Stimulated activated memory B cell treated with anti-CD40 and anti-IgM and Interleukin-4, amounts not matched to agents 10 μg/mL and 1 μg/mL and 100 μg/mL, for 72 hours (primary cell): Measurements from ENCODE around the gene ALG12.

Source experiments
- ATAC-seq: fragments of 150-1000 bp; cut with Tn5 transposase; 2 replicates; pipeline ENCODE4 v1.10.0; 2021
- H3K27ac Mint-ChIP-seq: one replicate; pipeline ENCODE4 v1.8.0; 2022; ENCODE audit warnings: mild to moderate bottlenecking, mixed read lengths
- H3K27me3 Mint-ChIP-seq: one replicate; pipeline ENCODE4 v1.8.0; 2022; ENCODE audit warnings: mixed read lengths
- H3K36me3 Mint-ChIP-seq: one replicate; pipeline ENCODE4 v1.8.0; 2022; ENCODE audit warnings: mixed read lengths
- H3K4me1 Mint-ChIP-seq: one replicate; pipeline ENCODE4 v1.8.0; 2022; ENCODE audit warnings: mixed read lengths
- H3K4me3 Mint-ChIP-seq: one replicate; pipeline ENCODE4 v1.8.0; 2022; ENCODE audit warnings: mild to moderate bottlenecking, moderate library complexity, mixed read lengths
- H3K9me3 Mint-ChIP-seq: one replicate; pipeline ENCODE4 v1.8.0; 2022; ENCODE audit warnings: mixed read lengths

ALG12 gene

DNA sequence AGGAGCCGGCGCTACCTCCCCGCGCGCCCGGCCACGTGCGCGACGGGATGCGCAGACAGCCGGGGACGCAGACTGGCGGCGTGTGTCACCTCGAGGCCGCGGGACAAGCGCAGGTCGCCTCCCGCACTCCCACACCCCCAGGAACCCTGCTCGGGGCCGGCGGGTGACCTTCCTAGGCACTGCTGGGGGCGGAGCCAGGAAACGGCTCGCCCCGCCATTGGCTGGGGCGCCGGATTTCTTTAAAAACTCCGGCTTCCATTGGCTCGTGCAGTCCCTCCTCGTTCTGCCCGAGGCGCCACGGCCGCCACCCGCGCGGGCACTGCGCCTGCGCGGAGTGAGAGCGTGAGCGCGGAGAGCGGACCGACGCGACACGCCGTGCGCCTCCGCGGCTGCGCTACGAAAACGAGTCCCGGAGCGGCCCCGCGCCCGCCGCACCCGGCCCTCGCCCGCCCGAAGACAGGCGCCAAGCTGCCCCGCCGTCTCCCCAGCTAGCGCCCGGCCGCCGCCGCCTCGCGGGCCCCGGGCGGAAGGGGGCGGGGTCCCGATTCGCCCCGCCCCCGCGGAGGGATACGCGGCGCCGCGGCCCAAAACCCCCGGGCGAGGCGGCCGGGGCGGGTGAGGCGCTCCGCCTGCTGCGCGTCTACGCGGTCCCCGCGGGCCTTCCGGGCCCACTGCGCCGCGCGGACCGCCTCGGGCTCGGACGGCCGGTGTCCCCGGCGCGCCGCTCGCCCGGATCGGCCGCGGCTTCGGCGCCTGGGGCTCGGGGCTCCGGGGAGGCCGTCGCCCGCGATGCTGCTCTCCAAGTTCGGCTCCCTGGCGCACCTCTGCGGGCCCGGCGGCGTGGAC is 42.1 kb upstream of the ALG12 start, which contains the start of gene PIM3:
Gene PIM3, plus strand, starts transcription at position 614 of the 846 bp plus-strand sequence. Its CDS starts 176 bp downstream, at position 790.
- ATAC-seq = peak; percentile 90
- no peaks in the 10 kb centered on the region for H3K9me3 Mint-ChIP-seq
- H3K36me3 Mint-ChIP-seq = peaks cover 26% of the 10 kb centered on the region
- peaks cover 39% of the 10 kb centered on the region for H3K4me1 Mint-ChIP-seq
- H3K27ac Mint-ChIP-seq = peak within 1 kb of the TSS; percentile 92
- H3K27me3 Mint-ChIP-seq = no peaks in the 10 kb centered on the region
- H3K4me3 Mint-ChIP-seq = peak within 1 kb of the TSS; percentile 85

DNA sequence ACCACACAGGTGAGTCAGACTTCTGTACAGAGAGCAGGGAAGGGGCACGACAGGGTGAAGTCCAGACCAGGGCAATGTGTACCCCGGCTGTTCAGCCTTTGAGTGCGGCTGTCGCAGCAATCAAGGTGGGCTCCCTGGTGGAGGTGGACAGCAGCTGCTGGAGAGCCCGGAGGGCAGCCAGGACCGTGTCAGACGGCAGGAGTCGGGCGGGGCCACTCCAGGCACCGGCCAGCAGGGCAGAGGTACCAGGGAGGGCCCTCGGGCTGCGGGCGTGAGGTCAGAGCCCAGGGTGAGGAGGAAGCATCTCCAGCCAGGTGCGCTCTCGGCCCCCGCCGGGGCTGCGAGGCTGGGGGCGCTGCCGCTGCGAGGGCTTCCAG is 41.5 kb upstream of the ALG12 start:
- ATAC-seq = peak; percentile 22
- H3K4me1 Mint-ChIP-seq = peaks cover 33% of the 10 kb centered on the region
- H3K27me3 Mint-ChIP-seq = no peaks in the 10 kb centered on the region
- peak overlapping the region; percentile 77 for H3K4me3 Mint-ChIP-seq
- peak overlapping the region; percentile 88 for H3K27ac Mint-ChIP-seq
- no peaks in the 10 kb centered on the region for H3K9me3 Mint-ChIP-seq
- peaks cover 26% of the 10 kb centered on the region for H3K36me3 Mint-ChIP-seq

DNA sequence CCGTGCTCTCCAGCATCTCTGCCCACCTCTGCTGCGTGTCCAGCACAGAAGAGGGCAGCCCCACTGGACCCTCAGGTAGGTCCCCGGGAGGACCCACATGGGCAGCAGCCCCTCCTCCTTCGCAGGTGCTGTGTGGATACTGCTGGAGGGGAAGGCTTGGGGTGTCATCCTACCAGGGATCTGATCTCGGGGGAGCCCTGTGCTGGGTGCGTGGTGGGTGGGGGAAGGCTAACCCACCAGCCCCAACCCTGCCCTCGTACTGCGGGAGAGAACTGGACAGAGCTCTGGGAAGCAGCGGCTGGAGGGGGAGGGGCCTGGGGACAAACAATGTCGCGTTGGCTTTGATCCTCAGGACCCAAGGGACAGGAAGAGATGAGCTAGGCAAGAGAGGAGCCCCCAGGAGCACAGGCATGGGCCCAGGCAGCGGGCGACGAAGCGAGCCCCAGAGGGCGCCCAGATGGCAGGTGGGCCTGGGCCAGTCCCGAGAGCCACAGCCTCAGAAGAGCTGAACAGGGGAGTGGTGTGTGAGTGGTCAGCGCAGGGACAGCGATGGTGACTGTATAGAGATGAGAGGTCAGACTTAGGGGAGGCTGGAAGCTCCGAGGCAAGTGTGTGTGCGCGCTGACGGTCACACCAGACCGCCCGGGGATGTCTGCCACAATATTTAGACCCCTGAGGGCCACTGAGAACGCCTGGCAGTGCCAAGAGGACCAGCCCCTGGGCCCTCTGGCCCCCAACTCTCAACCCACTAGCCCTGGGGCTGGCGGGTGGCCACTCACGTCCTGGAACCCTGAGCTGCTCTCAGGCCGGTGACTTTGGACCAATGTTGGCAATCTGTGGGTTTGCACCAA is 40.9 kb upstream of the ALG12 start:
- no peak for ATAC-seq
- H3K4me1 Mint-ChIP-seq = peaks cover 27% of the 10 kb centered on the region
- H3K36me3 Mint-ChIP-seq = peaks cover 25% of the 10 kb centered on the region

GRCh38 chr22:49958366-49958921 is 40.2 kb upstream of the ALG12 start:
- H3K27me3 Mint-ChIP-seq = no peaks in the 10 kb centered on the region
- no peaks in the 10 kb centered on the region for H3K9me3 Mint-ChIP-seq
- H3K4me1 Mint-ChIP-seq = peaks cover 23% of the 10 kb centered on the region
- ATAC-seq = no peak
- peaks cover 18% of the 10 kb centered on the region for H3K36me3 Mint-ChIP-seq
- H3K27ac Mint-ChIP-seq = peak overlapping the region; percentile 88
- H3K4me3 Mint-ChIP-seq = peak overlapping the region; percentile 77

More for the DNA sequence above, 40.9 kb upstream of the ALG12 start:
- H3K4me3 Mint-ChIP-seq = peak overlapping the region; percentile 77
- H3K27me3 Mint-ChIP-seq = no peaks in the 10 kb centered on the region
- H3K27ac Mint-ChIP-seq = peak overlapping the region; percentile 88
- no peaks in the 10 kb centered on the region for H3K9me3 Mint-ChIP-seq

DNA sequence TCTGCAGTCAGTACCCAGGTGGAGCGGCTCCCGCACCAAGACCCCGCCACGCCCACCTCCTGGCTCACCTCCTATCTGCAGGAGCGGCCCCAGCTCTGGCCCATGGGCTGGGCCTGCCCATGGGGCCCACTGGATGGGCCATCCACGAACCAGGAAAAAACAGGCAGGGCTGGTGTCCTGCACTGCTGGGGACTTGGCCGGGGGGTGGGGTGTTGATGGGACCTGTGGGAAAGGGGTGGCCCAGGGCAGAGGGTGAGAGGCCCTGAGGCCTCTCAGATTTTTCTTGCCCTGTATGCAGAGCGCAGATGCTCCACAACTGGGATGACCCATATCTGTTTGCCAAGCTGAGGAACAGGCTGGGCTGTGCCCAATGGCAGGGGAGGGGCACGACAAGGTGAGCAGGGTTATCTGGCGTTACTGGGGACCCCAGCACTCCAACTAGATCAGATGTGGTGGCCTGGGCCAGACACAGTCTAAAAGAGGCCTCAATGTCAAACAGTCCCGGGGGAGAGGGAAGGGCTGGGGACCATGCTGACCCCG is 39.7 kb upstream of the ALG12 start:
- no peaks in the 10 kb centered on the region for H3K9me3 Mint-ChIP-seq
- H3K4me1 Mint-ChIP-seq = peaks cover 21% of the 10 kb centered on the region
- H3K27ac Mint-ChIP-seq = no peak overlapping the region
- no peak for ATAC-seq
- H3K4me3 Mint-ChIP-seq = peak overlapping the region; percentile 22
- peaks cover 12% of the 10 kb centered on the region for H3K36me3 Mint-ChIP-seq
- no peaks in the 10 kb centered on the region for H3K27me3 Mint-ChIP-seq

DNA sequence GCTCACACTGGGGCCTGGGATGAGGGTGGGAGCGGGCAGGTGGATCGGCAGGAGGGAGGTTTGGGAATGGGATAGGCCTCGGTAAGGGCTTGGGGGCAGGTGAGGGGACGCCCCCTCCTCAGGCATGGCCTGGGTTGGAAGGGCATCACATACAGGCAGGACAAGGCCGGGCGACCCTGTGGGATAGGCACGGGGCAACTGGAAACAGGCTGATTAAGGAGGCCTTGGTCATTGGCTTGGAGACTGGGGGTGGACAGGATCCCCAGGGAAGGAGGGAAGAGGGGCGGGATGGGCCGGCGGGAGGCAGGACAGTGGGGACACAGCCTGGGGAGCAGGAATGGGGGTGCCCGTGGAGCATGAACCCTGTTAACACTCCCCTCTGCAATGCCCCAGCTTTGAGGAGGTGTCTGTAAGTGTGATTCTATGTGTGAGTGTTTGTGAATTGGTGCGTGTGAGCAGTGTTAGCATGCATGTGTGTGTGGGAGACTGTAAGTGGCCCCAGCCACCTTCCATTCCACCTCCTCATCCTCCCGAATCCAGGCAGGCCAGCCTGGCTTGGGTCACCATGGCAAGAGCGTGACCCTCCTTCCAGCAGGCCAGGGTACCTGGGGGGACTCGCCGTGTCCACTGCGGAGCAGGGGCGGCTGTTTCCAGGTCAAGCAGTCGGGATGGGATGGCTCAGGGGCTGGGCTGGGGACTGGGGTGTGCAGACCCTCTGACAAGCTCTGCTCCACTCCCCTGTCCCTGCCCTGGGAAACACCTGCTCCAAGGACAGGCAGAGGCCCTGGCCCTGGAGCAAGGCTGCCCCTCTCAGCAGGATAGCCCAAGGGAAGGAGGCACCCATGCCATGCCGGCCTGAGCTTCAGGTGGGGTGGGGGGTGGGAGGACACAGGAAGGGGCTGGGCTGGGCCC is 38.9 kb upstream of the ALG12 start:
- no peaks in the 10 kb centered on the region for H3K9me3 Mint-ChIP-seq
- no peak overlapping the region for H3K27ac Mint-ChIP-seq
- no peak for ATAC-seq
- H3K4me3 Mint-ChIP-seq = no peak overlapping the region
- H3K4me1 Mint-ChIP-seq = peaks cover 22% of the 10 kb centered on the region
- H3K36me3 Mint-ChIP-seq = peaks cover 7% of the 10 kb centered on the region
- H3K27me3 Mint-ChIP-seq = no peaks in the 10 kb centered on the region

DNA sequence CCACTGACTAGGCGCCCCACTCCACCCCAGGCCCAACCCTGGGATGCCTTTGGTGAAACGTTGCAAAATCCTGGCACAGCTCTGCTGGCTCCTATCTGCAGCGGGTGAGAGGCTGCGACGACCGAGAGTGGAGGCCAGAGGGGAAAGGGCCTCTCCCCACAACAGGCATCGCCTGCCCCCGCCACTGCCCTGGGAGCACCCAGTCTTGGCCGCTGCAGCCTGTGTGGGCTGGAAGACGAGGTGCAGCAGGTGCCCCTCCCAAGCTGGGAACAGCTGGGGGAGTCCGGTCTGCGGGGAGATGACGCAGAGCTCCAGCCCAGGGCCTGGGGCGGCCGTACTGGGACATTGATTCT is 38.2 kb upstream of the ALG12 start:
- Mint-ChIP-seq H3K27me3 (no peaks in the 10 kb centered on the region), H3K4me3 (no peak overlapping the region), H3K4me1 (peaks cover 25% of the 10 kb centered on the region), H3K9me3 (no peaks in the 10 kb centered on the region), H3K27ac (peak overlapping the region; percentile 77), H3K36me3 (peaks cover under 1% of the 10 kb centered on the region)
- ATAC-seq = no peak

DNA sequence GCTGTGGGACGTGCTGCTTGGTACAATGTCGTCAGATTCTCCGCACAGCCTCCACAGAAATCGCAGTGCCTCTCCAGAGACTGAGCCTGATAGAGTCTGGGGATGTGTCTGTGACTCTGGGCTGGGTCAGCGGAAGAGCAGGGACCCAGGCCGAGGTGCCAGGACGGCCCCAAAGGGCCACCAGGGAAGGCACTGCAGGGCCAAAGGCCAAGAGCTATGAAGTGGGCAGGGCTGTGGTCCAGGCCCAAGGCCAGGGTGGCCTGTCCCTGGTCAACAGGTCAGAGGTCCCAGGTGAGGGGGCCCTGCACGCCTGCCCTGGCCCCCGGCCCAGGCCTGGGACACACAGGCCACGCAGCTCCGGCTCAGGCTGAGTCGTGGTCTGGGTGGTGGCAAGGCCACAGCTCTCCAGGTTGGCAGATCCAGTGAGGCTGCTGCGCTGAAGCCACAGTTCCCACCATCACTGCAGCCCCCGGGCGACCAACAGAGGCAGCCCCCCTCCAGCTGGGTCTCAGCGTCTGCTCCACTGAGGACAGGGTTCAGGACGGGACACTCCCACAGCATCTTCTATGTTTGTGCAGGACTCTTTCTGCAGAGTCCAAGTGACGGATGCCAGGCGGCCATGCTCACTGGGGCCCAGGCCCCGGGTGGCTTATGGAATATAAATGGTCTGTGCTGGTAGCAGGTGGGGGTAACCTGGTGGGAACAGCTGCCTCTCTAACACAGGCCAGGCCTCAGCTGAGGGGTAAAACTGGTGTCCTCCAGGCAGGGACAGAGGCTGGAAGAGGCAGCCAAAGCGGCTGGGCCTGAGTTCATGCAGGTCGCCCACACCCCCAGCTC is 37.6 kb upstream of the ALG12 start:
- no peaks in the 10 kb centered on the region for H3K27me3 Mint-ChIP-seq
- H3K27ac Mint-ChIP-seq = peak overlapping the region; percentile 77
- H3K4me3 Mint-ChIP-seq = no peak overlapping the region
- no peaks in the 10 kb centered on the region for H3K36me3 Mint-ChIP-seq
- H3K9me3 Mint-ChIP-seq = no peaks in the 10 kb centered on the region
- ATAC-seq = no peak
- peaks cover 31% of the 10 kb centered on the region for H3K4me1 Mint-ChIP-seq

DNA sequence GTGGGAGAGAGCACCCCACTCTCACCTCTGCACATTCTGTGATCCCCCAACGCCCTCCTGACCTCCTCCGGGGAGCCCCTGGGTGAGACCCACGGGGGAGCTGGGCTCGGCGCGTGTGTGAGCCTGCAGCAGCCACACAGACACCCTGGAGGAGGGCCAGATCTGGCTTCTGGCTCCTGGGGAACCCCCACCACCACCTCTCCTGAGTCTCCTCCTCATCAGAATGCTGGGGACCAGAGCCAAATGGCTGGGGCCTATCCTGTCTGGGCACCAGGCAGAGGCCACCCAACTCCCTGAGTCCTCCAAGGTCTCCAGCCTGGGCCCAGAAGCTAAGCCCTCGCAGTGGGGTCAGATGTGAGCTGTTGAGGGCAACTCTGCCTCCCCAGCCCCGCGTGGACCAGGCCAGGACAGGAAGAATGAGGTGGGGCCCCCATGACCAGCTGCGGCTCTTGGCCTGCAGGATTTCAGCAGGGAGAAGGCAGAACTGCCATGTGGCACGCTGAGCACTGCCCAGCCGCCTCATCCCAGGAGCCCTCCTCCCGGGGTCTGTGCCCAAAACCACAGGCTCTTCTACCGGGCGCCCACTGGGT is 36.8 kb upstream of the ALG12 start:
- no peaks in the 10 kb centered on the region for H3K36me3 Mint-ChIP-seq
- H3K27ac Mint-ChIP-seq = peak overlapping the region; percentile 77

DNA sequence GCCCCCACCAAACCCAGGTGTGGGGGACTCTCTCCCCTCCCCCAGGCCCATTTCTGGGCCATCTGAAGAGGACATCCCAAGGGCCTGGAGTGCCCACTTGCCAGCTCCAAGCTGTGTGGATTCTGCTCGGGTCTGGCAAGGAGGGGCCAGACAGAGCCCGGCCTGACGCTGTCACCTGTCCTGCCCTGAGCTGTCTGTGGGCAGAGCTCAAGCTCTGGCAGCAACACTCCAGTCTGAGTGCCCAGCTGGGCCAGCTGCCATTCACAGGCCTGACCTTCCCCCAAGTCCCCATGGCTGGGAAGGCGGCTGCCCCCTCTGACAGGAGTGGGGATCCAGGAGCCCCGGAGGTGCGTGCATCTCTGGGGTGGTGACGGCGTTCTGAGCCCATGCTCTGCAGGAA is 36.1 kb upstream of the ALG12 start:
- no peak for ATAC-seq
- Mint-ChIP-seq H3K27me3 (no peaks in the 10 kb centered on the region), H3K27ac (peak overlapping the region; percentile 77), H3K9me3 (no peaks in the 10 kb centered on the region), H3K4me3 (no peak overlapping the region), H3K36me3 (no peaks in the 10 kb centered on the region), H3K4me1 (peaks cover 36% of the 10 kb centered on the region)

More for the DNA sequence above, 36.8 kb upstream of the ALG12 start:
- no peak for ATAC-seq
- Mint-ChIP-seq H3K9me3 (no peaks in the 10 kb centered on the region), H3K4me3 (no peak overlapping the region), H3K27me3 (no peaks in the 10 kb centered on the region), H3K4me1 (peaks cover 32% of the 10 kb centered on the region)

DNA sequence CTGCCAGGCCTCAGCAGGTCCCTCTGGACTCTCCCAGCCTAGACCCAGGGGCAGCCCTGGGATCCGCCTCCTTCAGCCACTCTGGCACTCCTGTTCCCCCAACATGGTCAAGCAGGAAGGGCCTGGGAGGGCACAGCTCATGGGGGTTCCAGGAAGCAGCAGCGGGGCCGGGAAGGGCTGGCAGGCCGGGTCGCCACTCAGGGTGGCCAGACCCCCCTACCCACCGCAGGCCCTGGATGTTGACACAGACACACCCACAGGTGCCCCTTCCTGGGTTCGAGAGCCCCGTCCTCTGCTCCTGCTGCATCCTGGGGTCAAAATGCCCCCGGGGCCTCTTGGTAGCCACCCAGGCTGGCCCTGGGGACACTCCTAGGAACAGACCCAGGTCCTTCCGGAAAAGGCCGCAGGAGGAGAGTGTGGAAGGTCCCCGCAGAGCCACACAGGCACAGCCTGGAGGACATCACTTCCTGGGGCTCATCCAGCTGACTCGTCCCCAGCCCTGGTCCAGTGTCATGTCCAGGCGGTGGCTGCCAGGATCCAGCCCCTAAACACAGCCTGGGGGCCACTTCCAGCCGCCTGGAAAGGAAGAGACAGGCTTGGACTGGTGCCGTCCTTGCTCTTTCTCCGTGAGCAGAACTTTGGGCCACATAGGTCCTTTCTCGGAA is 35.6 kb upstream of the ALG12 start:
- H3K4me1 Mint-ChIP-seq = peaks cover 30% of the 10 kb centered on the region
- H3K9me3 Mint-ChIP-seq = no peaks in the 10 kb centered on the region
- no peaks in the 10 kb centered on the region for H3K36me3 Mint-ChIP-seq
- peak overlapping the region; percentile 24 for H3K27ac Mint-ChIP-seq
- no peak overlapping the region for H3K4me3 Mint-ChIP-seq
- no peaks in the 10 kb centered on the region for H3K27me3 Mint-ChIP-seq
- ATAC-seq = no peak

- Mint-ChIP-seq H3K27me3 (no peaks in the 10 kb centered on the region), H3K4me1 (peaks cover 28% of the 10 kb centered on the region), H3K4me3 (no peak overlapping the region), H3K36me3 (no peaks in the 10 kb centered on the region), H3K27ac (peak overlapping the region; percentile 24), H3K9me3 (no peaks in the 10 kb centered on the region)
- ATAC-seq = no peak
Measured at GRCh38 chr22:49953027-49953679, 34.9 kb upstream of the ALG12 start.
